Body of pancreas (tissue), 4 donors: ENCODE measurements around the gene NAGPA. TPM values are rescaled to one million over a fixed set of nuclear protein-coding genes. Genes with fewer than 3 reads are reported as not detected.
A peak's percentile ranks its signal among the peaks of the same experiment; 100 is the strongest.

Experiments used
- ATAC-seq: fragments of 150-250 bp; one replicate; pipeline ENCODE4 v1.9.1; 2016
- DNase-seq, 4 donors: peaks; one replicate each; pipeline ENCODE4 v3.0.0-alpha.2; 2019
- H3K27ac ChIP-seq, 4 donors: fragments of 200-600 bp; sonication (generic); 1 replicate in 3 of 4; 2 replicates in 1 of 4; pipeline versions ENCODE4 v1.5.1 to v1.6.1; 2016 to 2019; ENCODE audit warnings: mild to moderate bottlenecking in 1 of 4, mixed read lengths in 1 of 4, moderate library complexity in 1 of 4
- H3K27me3 ChIP-seq, 2 donors: fragments of 200-600 bp; sonication (generic); one replicate each; pipeline ENCODE4 v1.6.0; 2016; ENCODE audit warnings: mild to moderate bottlenecking in 1 of 2
- H3K36me3 ChIP-seq, 2 donors: fragments of 200-600 bp; sonication (generic); replicated peaks in 1 of 2; 2 replicates each; pipeline ENCODE4 v1.5.1; 2016; ENCODE audit warnings: low read depth in 2 of 2; ENCODE audit not compliant: insufficient read depth in 1 of 2
- H3K4me1 ChIP-seq: fragments of 200-600 bp; sonication (generic); one replicate; pipeline ENCODE4 v1.6.0; 2016
- H3K4me3 ChIP-seq, 2 donors: fragments of 200-600 bp; sonication (generic); 1 replicate in 1 of 2; 2 replicates in 1 of 2; pipeline ENCODE4 v1.5.1; 2016 to 2019
- H3K9me3 ChIP-seq, 3 donors: fragments of 200-600 bp; sonication (generic); 1 replicate in 2 of 3; 2 replicates in 1 of 3; pipeline ENCODE4 v1.5.1; 2016
- POLR2A ChIP-seq, 3 donors: fragments of 450-650 bp; IDR thresholded peaks; one replicate each; pipeline ENCODE4 v1.6.1; 2016; ENCODE audit warnings: antibody characterized with exemption in 3 of 3, mild to moderate bottlenecking in 2 of 3
- WGBS, 2 donors: methylation state at CpG; one replicate each; pipeline ENCODE4 v1.1.5; 2017; 5-methylcytosine and 5-hydroxymethylcytosine counted together
- intact Hi-C: fragments of 100-400 bp; cut with DNase I; formaldehyde crosslinking; loops from one replicate; pipeline ENCODE4 v1.15.1; 2023
- total RNA-seq, 2 donors: library from RNA; depleted of rRNA; stranded (reverse); fragments of >200 nt; gene quantifications; one replicate each; pipeline ENCODE4 v1.1.0, GENCODE V29; 2016
- TF ChIP-seq, protein P1 (sequence below), 7 experiments: fragments of 450-650 bp in 4 of 7; fragments of 200-600 bp in 3 of 7; sonication (generic) in 3 of 7; IDR thresholded peaks; one replicate each; pipeline ENCODE4 v1.5.1; 2016 to 2019; ENCODE audit warnings: antibody characterized with exemption in 7 of 7

The NAGPA gene
- total RNA-seq, 2 donors from 2014 or later = 7.9 to 24.6 TPM

GRCh38 chr16:4991754-4992153 is 42.0 kb downstream of the NAGPA start:
- intact Hi-C loops = no loop called here
- Histone ChIP-seq H3K36me3 (no peaks in the 10 kb centered on the region), H3K4me1 (peaks cover 11% of the 10 kb centered on the region), H3K27me3 (peaks cover 0 to 3% of the 10 kb centered on the region in 2 donors), H3K9me3 (no peaks in the 10 kb centered on the region), H3K4me3 (no peak overlapping the region), H3K27ac (no peak overlapping the region)
- ATAC-seq (no peak), DNase-seq (no peak)
- TF ChIP-seq, protein P1, sequence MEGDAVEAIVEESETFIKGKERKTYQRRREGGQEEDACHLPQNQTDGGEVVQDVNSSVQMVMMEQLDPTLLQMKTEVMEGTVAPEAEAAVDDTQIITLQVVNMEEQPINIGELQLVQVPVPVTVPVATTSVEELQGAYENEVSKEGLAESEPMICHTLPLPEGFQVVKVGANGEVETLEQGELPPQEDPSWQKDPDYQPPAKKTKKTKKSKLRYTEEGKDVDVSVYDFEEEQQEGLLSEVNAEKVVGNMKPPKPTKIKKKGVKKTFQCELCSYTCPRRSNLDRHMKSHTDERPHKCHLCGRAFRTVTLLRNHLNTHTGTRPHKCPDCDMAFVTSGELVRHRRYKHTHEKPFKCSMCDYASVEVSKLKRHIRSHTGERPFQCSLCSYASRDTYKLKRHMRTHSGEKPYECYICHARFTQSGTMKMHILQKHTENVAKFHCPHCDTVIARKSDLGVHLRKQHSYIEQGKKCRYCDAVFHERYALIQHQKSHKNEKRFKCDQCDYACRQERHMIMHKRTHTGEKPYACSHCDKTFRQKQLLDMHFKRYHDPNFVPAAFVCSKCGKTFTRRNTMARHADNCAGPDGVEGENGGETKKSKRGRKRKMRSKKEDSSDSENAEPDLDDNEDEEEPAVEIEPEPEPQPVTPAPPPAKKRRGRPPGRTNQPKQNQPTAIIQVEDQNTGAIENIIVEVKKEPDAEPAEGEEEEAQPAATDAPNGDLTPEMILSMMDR (IDR thresholded peaks at IDR 0.05) = no peak
- no peak for TF ChIP-seq POLR2A (IDR thresholded peaks at IDR 0.05)
- WGBS, 2 donors = 86 to 91% methylated on average over 2 to 14 of the region's 14 CpGs

- 66 to 84% methylated on average over 8 of the region's 8 CpGs for WGBS, 2 donors
- TF ChIP-seq, protein P1 (IDR thresholded peaks at IDR 0.05) = no peak
- no peak for TF ChIP-seq POLR2A (IDR thresholded peaks at IDR 0.05)
- no peaks in the 10 kb centered on the region for H3K36me3 ChIP-seq
- ATAC-seq (no peak), DNase-seq (no peak)
- intact Hi-C loops = no loop called here
- H3K4me3 ChIP-seq = no peak overlapping the region
- peaks cover 11% of the 10 kb centered on the region for H3K4me1 ChIP-seq
- H3K27me3 ChIP-seq = peaks cover 0 to 3% of the 10 kb centered on the region in 2 donors
- no peak overlapping the region for H3K27ac ChIP-seq
- H3K9me3 ChIP-seq = no peaks in the 10 kb centered on the region
Measured at GRCh38 chr16:4990415-4990814, 43.3 kb downstream of the NAGPA start.

DNA sequence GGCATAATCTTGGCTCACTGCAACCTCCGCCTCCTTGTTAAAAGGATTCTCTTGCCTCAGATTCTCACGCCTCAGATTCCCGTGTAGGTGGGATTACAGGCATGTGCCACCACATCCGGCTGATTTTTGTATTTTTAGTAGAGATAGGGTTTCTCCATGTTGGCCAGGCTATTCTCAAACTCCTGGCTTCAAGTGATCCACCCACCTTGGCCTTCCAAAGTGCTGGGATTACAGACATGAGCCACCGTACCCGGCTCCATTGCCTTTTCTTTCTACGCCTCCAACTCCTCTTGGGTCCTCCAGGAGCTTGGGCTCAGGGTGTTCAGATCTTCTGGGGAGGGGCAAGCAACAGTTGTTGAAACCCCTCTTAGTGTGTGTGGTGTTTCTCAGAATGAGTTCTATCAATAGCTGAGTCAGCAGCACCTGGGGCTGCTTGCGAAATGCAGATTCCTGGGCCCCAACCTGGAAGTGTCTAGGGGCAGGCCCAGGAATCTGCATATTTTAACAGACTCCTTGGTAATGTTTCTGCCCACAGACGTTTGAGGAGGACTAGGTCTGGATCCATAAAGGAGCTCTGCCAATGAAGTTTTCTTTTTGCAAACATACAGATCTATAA is 44.2 kb downstream of the NAGPA start:
- ATAC-seq (no peak), DNase-seq (no peak)
- no peak overlapping the region for H3K27ac ChIP-seq
- WGBS, 2 donors = 74 to 85% methylated on average over 9 of the region's 9 CpGs
- H3K27me3 ChIP-seq = peaks cover 0 to 3% of the 10 kb centered on the region in 2 donors
- H3K4me3 ChIP-seq = no peak overlapping the region
- TF ChIP-seq POLR2A (IDR thresholded peaks at IDR 0.05) = no peak
- TF ChIP-seq, protein P1 (IDR thresholded peaks at IDR 0.05) = no peak
- intact Hi-C loops = no loop called here
- H3K9me3 ChIP-seq = no peaks in the 10 kb centered on the region
- H3K36me3 ChIP-seq = no peaks in the 10 kb centered on the region
- H3K4me1 ChIP-seq = peaks cover 11% of the 10 kb centered on the region

DNA sequence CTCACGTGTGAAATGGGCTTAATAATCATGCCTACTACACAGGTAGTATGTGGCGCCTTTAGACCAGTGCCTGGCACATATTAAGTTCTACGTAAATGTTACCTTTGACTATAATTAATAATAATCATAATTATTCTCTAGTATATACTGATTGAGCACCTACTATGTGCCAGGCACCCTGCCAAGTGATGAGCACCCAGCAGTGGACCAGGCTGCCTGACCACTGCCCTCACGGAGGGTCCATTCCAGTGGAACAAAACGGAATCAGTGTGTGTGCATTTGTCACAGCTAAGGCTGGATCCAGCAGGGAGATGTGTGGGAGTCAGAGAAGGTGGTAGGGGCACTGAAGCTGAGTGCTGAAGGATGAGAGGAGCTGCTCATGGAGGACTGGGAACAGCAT is 45.1 kb downstream of the NAGPA start:
- Histone ChIP-seq H3K27ac (no peak overlapping the region), H3K4me3 (no peak overlapping the region), H3K36me3 (no peaks in the 10 kb centered on the region), H3K27me3 (peaks cover 0 to 3% of the 10 kb centered on the region in 2 donors), H3K4me1 (peaks cover 11% of the 10 kb centered on the region), H3K9me3 (no peaks in the 10 kb centered on the region)
- DNase-seq (no peak), ATAC-seq (no peak)
- intact Hi-C loops = no loop called here
- no peak for TF ChIP-seq POLR2A (IDR thresholded peaks at IDR 0.05)
- 85 to 91% methylated on average over 5 of the region's 5 CpGs for WGBS, 2 donors

- DNase-seq (no peak), ATAC-seq (peak; percentile 30)
- H3K9me3 ChIP-seq = no peaks in the 10 kb centered on the region
- no peaks in the 10 kb centered on the region for H3K36me3 ChIP-seq
- H3K27ac ChIP-seq = no peak overlapping the region
- WGBS, 2 donors = 12 to 30% methylated on average over 11 to 54 of the region's 60 CpGs
- peaks cover 11% of the 10 kb centered on the region for H3K4me1 ChIP-seq
- no peak overlapping the region for H3K4me3 ChIP-seq
- intact Hi-C loops = no loop called here
- H3K27me3 ChIP-seq = peaks cover 0 to 3% of the 10 kb centered on the region in 2 donors
- no peak for TF ChIP-seq POLR2A (IDR thresholded peaks at IDR 0.05)
- TF ChIP-seq, protein P1 (IDR thresholded peaks at IDR 0.05) = no peak
Measured at GRCh38 chr16:4987580-4988374, 46.0 kb downstream of the NAGPA start.
